ENCODE measurements around the gene MOBP. TPM values are rescaled to one million over a fixed set of nuclear protein-coding genes. Genes with fewer than 3 reads are reported as not detected.

MOBP gene
- total and polyA plus RNA-seq, 4 donors, result not detected

DNA sequence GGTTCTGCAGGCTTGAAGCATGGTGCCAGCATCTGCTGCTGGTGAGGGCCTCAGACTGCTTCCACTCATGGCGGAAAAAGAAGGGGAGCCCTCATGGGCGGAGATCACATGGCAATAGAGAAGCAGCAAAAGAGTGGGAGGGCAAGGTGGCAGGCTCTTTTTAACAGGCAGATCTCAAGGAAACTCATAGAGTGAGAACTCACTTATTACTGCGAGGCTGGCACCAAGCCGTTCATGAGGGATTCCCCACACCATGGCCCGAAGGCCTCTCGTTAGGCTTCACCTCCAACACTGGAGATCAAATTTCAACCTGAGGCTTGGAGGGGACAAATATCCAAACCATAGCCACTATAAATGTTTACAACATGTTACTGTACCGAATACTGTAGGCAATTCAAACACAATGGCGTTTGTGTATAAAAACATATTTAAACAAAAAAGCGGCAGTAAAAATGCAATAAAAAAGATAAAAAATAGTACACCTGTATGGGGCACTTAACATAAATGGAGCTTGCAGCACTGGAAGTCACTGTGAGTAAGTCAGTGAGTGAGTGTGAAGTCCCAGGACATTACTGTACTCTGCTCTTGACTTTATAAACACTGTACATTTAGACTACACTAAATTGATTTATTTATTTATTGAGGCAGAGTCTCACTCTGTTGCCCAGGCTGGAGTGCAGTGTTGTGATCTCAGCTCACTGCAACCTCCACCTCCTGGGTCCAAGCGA, 18.8 kb upstream of the MOBP start:
- Histone ChIP-seq H3K27me3 (ENCODE audit: control insufficient read depth in 4 of 4, insufficient read depth in 4 of 4, low read length in 3 of 4) (no peaks in the 10 kb centered on the region), H3K9ac (ENCODE audit: low read depth in 1 of 2, low read length in 2 of 2) (no peak overlapping the region), H3K36me3 (ENCODE audit: control insufficient read depth in 4 of 4, insufficient read depth in 3 of 4, low read depth in 1 of 4, low read length in 3 of 4) (no peaks in the 10 kb centered on the region), H3K9me3 (ENCODE audit: control insufficient read depth in 4 of 4, low read length in 3 of 4) (no peaks in the 10 kb centered on the region), H3K27ac (ENCODE audit: low read depth in 1 of 2, low read length in 2 of 2) (no peak overlapping the region), H3K4me3 (ENCODE audit: low read depth in 1 of 3, low read length in 3 of 3) (no peak overlapping the region), H3K4me1 (ENCODE audit: control insufficient read depth in 4 of 4, insufficient read depth in 4 of 4, low read length in 3 of 4) (peaks cover 0 to 2% (median 0%) of the 10 kb centered on the region in 4 donors)
- no peak for DNase-seq (ENCODE audit: low spot score)
- 79% methylated on average over 10 of the region's 10 CpGs for WGBS
- TF ChIP-seq, protein P1, sequence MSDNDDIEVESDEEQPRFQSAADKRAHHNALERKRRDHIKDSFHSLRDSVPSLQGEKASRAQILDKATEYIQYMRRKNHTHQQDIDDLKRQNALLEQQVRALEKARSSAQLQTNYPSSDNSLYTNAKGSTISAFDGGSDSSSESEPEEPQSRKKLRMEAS (IDR thresholded peaks at IDR 0.05), result no peak
- TF ChIP-seq, protein P2, sequence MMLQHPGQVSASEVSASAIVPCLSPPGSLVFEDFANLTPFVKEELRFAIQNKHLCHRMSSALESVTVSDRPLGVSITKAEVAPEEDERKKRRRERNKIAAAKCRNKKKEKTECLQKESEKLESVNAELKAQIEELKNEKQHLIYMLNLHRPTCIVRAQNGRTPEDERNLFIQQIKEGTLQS (IDR thresholded peaks at IDR 0.05), result no peak
- TF ChIP-seq YY1 (IDR thresholded peaks at IDR 0.05) (no peak), NR2F2 (IDR thresholded peaks at IDR 0.05) (no peak), GABPA (IDR thresholded peaks at IDR 0.05 in 1 of 2, conservative IDR thresholded peaks at IDR 0.05 in 1 of 2) (no peak), FOXA2 (IDR thresholded peaks at IDR 0.05) (no peak), FOXA1 (IDR thresholded peaks at IDR 0.05) (no peak), RXRA (IDR thresholded peaks at IDR 0.05) (no peak), HNF4G (IDR thresholded peaks at IDR 0.05) (no peak), SP1 (IDR thresholded peaks at IDR 0.05) (no peak), RAD21 (IDR thresholded peaks at IDR 0.05) (no peak), JUND (IDR thresholded peaks at IDR 0.05) (no peak), EGR1 (IDR thresholded peaks at IDR 0.05; ENCODE audit: low read depth in 2 of 2) (no peak), TAF1 (conservative IDR thresholded peaks at IDR 0.05) (no peak), HNF4A (conservative IDR thresholded peaks at IDR 0.05) (no peak)
- TF ChIP-seq, protein P3, sequence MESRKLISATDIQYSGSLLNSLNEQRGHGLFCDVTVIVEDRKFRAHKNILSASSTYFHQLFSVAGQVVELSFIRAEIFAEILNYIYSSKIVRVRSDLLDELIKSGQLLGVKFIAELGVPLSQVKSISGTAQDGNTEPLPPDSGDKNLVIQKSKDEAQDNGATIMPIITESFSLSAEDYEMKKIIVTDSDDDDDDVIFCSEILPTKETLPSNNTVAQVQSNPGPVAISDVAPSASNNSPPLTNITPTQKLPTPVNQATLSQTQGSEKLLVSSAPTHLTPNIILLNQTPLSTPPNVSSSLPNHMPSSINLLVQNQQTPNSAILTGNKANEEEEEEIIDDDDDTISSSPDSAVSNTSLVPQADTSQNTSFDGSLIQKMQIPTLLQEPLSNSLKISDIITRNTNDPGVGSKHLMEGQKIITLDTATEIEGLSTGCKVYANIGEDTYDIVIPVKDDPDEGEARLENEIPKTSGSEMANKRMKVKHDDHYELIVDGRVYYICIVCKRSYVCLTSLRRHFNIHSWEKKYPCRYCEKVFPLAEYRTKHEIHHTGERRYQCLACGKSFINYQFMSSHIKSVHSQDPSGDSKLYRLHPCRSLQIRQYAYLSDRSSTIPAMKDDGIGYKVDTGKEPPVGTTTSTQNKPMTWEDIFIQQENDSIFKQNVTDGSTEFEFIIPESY (IDR thresholded peaks at IDR 0.05), result no peak
- TF ChIP-seq, protein P4, sequence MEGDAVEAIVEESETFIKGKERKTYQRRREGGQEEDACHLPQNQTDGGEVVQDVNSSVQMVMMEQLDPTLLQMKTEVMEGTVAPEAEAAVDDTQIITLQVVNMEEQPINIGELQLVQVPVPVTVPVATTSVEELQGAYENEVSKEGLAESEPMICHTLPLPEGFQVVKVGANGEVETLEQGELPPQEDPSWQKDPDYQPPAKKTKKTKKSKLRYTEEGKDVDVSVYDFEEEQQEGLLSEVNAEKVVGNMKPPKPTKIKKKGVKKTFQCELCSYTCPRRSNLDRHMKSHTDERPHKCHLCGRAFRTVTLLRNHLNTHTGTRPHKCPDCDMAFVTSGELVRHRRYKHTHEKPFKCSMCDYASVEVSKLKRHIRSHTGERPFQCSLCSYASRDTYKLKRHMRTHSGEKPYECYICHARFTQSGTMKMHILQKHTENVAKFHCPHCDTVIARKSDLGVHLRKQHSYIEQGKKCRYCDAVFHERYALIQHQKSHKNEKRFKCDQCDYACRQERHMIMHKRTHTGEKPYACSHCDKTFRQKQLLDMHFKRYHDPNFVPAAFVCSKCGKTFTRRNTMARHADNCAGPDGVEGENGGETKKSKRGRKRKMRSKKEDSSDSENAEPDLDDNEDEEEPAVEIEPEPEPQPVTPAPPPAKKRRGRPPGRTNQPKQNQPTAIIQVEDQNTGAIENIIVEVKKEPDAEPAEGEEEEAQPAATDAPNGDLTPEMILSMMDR (IDR thresholded peaks at IDR 0.05; ENCODE audit: low read depth, low read length, missing input control), result no peak
- TF ChIP-seq, protein P5, sequence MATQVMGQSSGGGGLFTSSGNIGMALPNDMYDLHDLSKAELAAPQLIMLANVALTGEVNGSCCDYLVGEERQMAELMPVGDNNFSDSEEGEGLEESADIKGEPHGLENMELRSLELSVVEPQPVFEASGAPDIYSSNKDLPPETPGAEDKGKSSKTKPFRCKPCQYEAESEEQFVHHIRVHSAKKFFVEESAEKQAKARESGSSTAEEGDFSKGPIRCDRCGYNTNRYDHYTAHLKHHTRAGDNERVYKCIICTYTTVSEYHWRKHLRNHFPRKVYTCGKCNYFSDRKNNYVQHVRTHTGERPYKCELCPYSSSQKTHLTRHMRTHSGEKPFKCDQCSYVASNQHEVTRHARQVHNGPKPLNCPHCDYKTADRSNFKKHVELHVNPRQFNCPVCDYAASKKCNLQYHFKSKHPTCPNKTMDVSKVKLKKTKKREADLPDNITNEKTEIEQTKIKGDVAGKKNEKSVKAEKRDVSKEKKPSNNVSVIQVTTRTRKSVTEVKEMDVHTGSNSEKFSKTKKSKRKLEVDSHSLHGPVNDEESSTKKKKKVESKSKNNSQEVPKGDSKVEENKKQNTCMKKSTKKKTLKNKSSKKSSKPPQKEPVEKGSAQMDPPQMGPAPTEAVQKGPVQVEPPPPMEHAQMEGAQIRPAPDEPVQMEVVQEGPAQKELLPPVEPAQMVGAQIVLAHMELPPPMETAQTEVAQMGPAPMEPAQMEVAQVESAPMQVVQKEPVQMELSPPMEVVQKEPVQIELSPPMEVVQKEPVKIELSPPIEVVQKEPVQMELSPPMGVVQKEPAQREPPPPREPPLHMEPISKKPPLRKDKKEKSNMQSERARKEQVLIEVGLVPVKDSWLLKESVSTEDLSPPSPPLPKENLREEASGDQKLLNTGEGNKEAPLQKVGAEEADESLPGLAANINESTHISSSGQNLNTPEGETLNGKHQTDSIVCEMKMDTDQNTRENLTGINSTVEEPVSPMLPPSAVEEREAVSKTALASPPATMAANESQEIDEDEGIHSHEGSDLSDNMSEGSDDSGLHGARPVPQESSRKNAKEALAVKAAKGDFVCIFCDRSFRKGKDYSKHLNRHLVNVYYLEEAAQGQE (IDR thresholded peaks at IDR 0.05), result no peak
